CD14-positive monocyte (primary cell): Measurements from ENCODE around the gene TBL1XR1. TPM values are rescaled to one million over a fixed set of nuclear protein-coding genes. Genes with fewer than 3 reads are reported as not detected.

Experiments used
- DNase-seq, 3 donors: peaks; one replicate each; pipeline ENCODE4 v3.0.0-alpha.2; 2011 to 2022
- H2AFZ ChIP-seq: 2 replicates; pipeline ENCODE4 v1.6.0; 2012; ENCODE audit warnings: mild to moderate bottlenecking, low read depth, low read length, inconsistent platforms; ENCODE audit not compliant: insufficient read depth, poor library complexity, severe bottlenecking
- H3K27ac ChIP-seq, 2 donors: 1 replicate in 1 of 2; 2 replicates in 1 of 2; pipeline ENCODE4 v1.5.1; 2012 to 2013; ENCODE audit warnings: low read length in 2 of 2, control low read depth in 1 of 2, inconsistent platforms in 1 of 2, low read depth in 1 of 2, mild to moderate bottlenecking in 1 of 2
- H3K27me3 ChIP-seq, 2 donors: one replicate each; pipeline versions ENCODE4 v1.6.0 to v1.6.1; 2011 to 2013; ENCODE audit warnings: low read length in 2 of 2; ENCODE audit not compliant: control insufficient read depth in 2 of 2, insufficient read depth in 2 of 2
- H3K36me3 ChIP-seq, 2 donors: replicated peaks in 1 of 2; 1 replicate in 1 of 2; 2 replicates in 1 of 2; pipeline versions ENCODE4 v1.5.1 to v1.6.1; 2012 to 2013; ENCODE audit warnings: low read length in 2 of 2, control low read depth in 1 of 2, inconsistent platforms in 1 of 2, mild to moderate bottlenecking in 1 of 2; ENCODE audit not compliant: insufficient read depth in 2 of 2, control insufficient read depth in 1 of 2
- H3K4me1 ChIP-seq, 2 donors: 1 replicate in 1 of 2; 2 replicates in 1 of 2; pipeline versions ENCODE4 v1.5.1 to v1.6.1; 2012 to 2013; ENCODE audit warnings: low read length in 2 of 2, control low read depth in 1 of 2, inconsistent platforms in 1 of 2, mild to moderate bottlenecking in 1 of 2, moderate library complexity in 1 of 2; ENCODE audit not compliant: insufficient read depth in 2 of 2, control insufficient read depth in 1 of 2
- H3K4me2 ChIP-seq: replicated peaks from 2 replicates; pipeline ENCODE3; 2012; ENCODE audit warnings: low read length, moderate library complexity, mild to moderate bottlenecking; ENCODE audit not compliant: poor library complexity, severe bottlenecking; ENCODE audit errors: extremely low read depth
- H3K4me3 ChIP-seq, 3 experiments: fragments of 200-600 bp in 1 of 3; sonication (generic) in 1 of 3; replicated peaks in 1 of 3; 1 replicate in 2 of 3; 2 replicates in 1 of 3; pipeline ENCODE4 v1.5.1; 2011 to 2013; ENCODE audit warnings: low read length in 3 of 3, mild to moderate bottlenecking in 3 of 3, control low read depth in 2 of 3, low read depth in 2 of 3, inconsistent platforms in 1 of 3, moderate library complexity in 1 of 3
- H3K79me2 ChIP-seq: 2 replicates; pipeline ENCODE4 v1.6.0; 2012; ENCODE audit warnings: mild to moderate bottlenecking, control low read depth, inconsistent platforms, low read length, moderate library complexity; ENCODE audit not compliant: insufficient read depth
- H3K9ac ChIP-seq: 2 replicates; pipeline ENCODE4 v1.6.0; 2017; ENCODE audit warnings: low read length, mild to moderate bottlenecking; ENCODE audit not compliant: insufficient read depth, poor library complexity, severe bottlenecking
- H3K9me3 ChIP-seq, 2 donors: replicated peaks in 1 of 2; 1 replicate in 1 of 2; 2 replicates in 1 of 2; pipeline versions ENCODE4 v1.5.1 to v1.6.1; 2012 to 2013; ENCODE audit warnings: low read length in 2 of 2, control low read depth in 1 of 2; ENCODE audit not compliant: control insufficient read depth in 1 of 2, insufficient read depth in 1 of 2
- H4K20me1 ChIP-seq: 2 replicates; pipeline ENCODE4 v1.6.0; 2012; ENCODE audit warnings: mild to moderate bottlenecking, low read length, control low read depth, moderate library complexity; ENCODE audit not compliant: insufficient read depth
- H3K27ac Mint-ChIP-seq, 7 donors: one replicate each; pipeline ENCODE4 v1.8.0; 2020; ENCODE audit warnings: mild to moderate bottlenecking in 7 of 7, mixed read lengths in 7 of 7, moderate library complexity in 6 of 7, inconsistent platforms in 2 of 7
- H3K27me3 Mint-ChIP-seq, 3 donors: one replicate each; pipeline ENCODE4 v1.8.0; 2021 to 2022; ENCODE audit warnings: low read depth in 3 of 3, mild to moderate bottlenecking in 3 of 3, mixed read lengths in 3 of 3, moderate library complexity in 3 of 3, inconsistent platforms in 1 of 3
- H3K36me3 Mint-ChIP-seq, 2 donors: one replicate each; pipeline ENCODE4 v1.8.0; 2020; ENCODE audit warnings: mixed read lengths in 2 of 2, inconsistent platforms in 1 of 2, mild to moderate bottlenecking in 1 of 2
- H3K4me1 Mint-ChIP-seq: one replicate; pipeline ENCODE4 v1.8.0; 2020; ENCODE audit warnings: mild to moderate bottlenecking, mixed read lengths
- H3K4me3 Mint-ChIP-seq, 2 donors: one replicate each; pipeline ENCODE4 v1.8.0; 2020; ENCODE audit warnings: mild to moderate bottlenecking in 2 of 2, mixed read lengths in 2 of 2, moderate library complexity in 1 of 2
- H3K9me3 Mint-ChIP-seq, 7 donors: one replicate each; pipeline ENCODE4 v1.8.0; 2020 to 2022; ENCODE audit warnings: mixed read lengths in 7 of 7, mild to moderate bottlenecking in 6 of 7, moderate library complexity in 6 of 7, inconsistent platforms in 2 of 7
- CTCF ChIP-seq: fragments of 200-600 bp; IDR thresholded peaks from one replicate; pipeline ENCODE4 v1.8.0; 2022; ENCODE audit warnings: antibody characterized with exemption, mild to moderate bottlenecking
- WGBS: methylation state at CpG from one replicate; pipeline ENCODE4 v1.1.5; 2013; ENCODE audit warnings: missing lambda C conversion rate; ENCODE audit not compliant: insufficient coverage; 5-methylcytosine and 5-hydroxymethylcytosine counted together
- intact Hi-C, 2 donors: fragments of 100-400 bp; cut with micrococcal nuclease; formaldehyde crosslinking; loops; one replicate each; pipeline versions ENCODE4 v1.15.0 to v1.15.1; 2023
- polyA plus RNA-seq, 3 donors: library from polyadenylated mRNA; depleted of rRNA in 1 of 3; unstranded in 2 of 3; stranded (reverse) in 1 of 3; fragments of 300-500 nt in 2 of 3; fragments of >200 nt in 1 of 3; fragmentation: Illumina TruSeq in 2 of 3; gene quantifications; 1 replicate in 2 of 3; 2 replicates in 1 of 3; pipeline ENCODE4 v1.2.3, GENCODE V29; 2012 to 2021

Gene TBL1XR1
- polyA plus RNA-seq, 3 donors, result 10.2 to 20.4 (median 18.3) TPM

- intact Hi-C loops, result no loop called here
- peak overlapping the region in 1 of 7 donors; percentile 66 for H3K27ac Mint-ChIP-seq
- H3K4me1 Mint-ChIP-seq, result peaks cover 33% of the 10 kb centered on the region
- H3K36me3 Mint-ChIP-seq, result peaks cover 0 to 9% of the 10 kb centered on the region in 2 donors
- no peak overlapping the region for H2AFZ ChIP-seq
- no peaks in the 10 kb centered on the region for H3K27me3 ChIP-seq
- no peak overlapping the region for H3K4me3 Mint-ChIP-seq
- no peak for TF ChIP-seq CTCF
- H3K4me2 ChIP-seq, result no peak overlapping the region
- H4K20me1 ChIP-seq, result peaks cover 92% of the 10 kb centered on the region
- no peaks in the 10 kb centered on the region for H3K36me3 ChIP-seq
- no peaks in the 10 kb centered on the region for H3K9me3 ChIP-seq
- H3K79me2 ChIP-seq, result peaks cover 99% of the 10 kb centered on the region
- no peak overlapping the region for H3K27ac ChIP-seq
- H3K9me3 Mint-ChIP-seq, result peaks cover 0 to 2% (median 0%) of the 10 kb centered on the region in 7 donors
- no peak overlapping the region for H3K4me3 ChIP-seq
- H3K9ac ChIP-seq, result no peak overlapping the region
- DNase-seq, result no peak
- peaks cover 4 to 7% of the 10 kb centered on the region in 2 donors for H3K4me1 ChIP-seq
- H3K27me3 Mint-ChIP-seq, result no peaks in the 10 kb centered on the region
- WGBS, result 100% methylated on average over 1 of the region's 3 CpGs
These were observed 83.0 kb downstream of the TBL1XR1 start for GRCh38 chr3:177114253-177114652.

GRCh38 chr3:177111541-177111949 lies 85.7 kb downstream of the TBL1XR1 start:
- Mint-ChIP-seq H3K36me3 (peaks cover 0 to 6% of the 10 kb centered on the region in 2 donors), H3K9me3 (peaks cover 0 to 2% (median 0%) of the 10 kb centered on the region in 7 donors), H3K27me3 (no peaks in the 10 kb centered on the region), H3K4me1 (peaks cover 37% of the 10 kb centered on the region), H3K27ac (peak overlapping the region in 2 of 7 donors; percentile 8 to 23), H3K4me3 (no peak overlapping the region)
- WGBS, result 100% methylated on average over 1 of the region's 4 CpGs
- H3K4me1 ChIP-seq, result peaks cover 4 to 7% of the 10 kb centered on the region in 2 donors
- H3K36me3 ChIP-seq, result no peaks in the 10 kb centered on the region
- H2AFZ ChIP-seq, result no peak overlapping the region
- no peaks in the 10 kb centered on the region for H3K27me3 ChIP-seq
- peaks cover 88% of the 10 kb centered on the region for H4K20me1 ChIP-seq
- intact Hi-C loops, result no loop called here
- no peak overlapping the region for H3K4me2 ChIP-seq
- peaks cover 99% of the 10 kb centered on the region for H3K79me2 ChIP-seq
- no peaks in the 10 kb centered on the region for H3K9me3 ChIP-seq
- H3K9ac ChIP-seq, result no peak overlapping the region
- peak overlapping the region in 1 of 2 donors; percentile 9 for H3K27ac ChIP-seq
- DNase-seq, result no peak
- no peak for TF ChIP-seq CTCF
- H3K4me3 ChIP-seq, result no peak overlapping the region
